H1 (cell line): ENCODE results near the gene USP49. TPM values are rescaled to one million over a fixed set of nuclear protein-coding genes. Genes with fewer than 3 reads are reported as not detected.
A peak's percentile ranks its signal among the peaks of the same experiment; 100 is the strongest.

Source experiments
- CTCF ChIA-PET: fragments of 300-600 bp; sonication (Branson Sonifier 250); formaldehyde crosslinking; loops from one replicate; lab custom pipeline; 2021; ENCODE audit not compliant: partially characterized antibody; lab: Charles Lee
- POLR2A ChIA-PET: fragments of 300-600 bp; sonication (Branson Sonifier 250); formaldehyde crosslinking; loops from one replicate; lab custom pipeline; 2021; ENCODE audit warnings: inconsistent platforms; ENCODE audit not compliant: partially characterized antibody; lab: Charles Lee
- DNase-seq, 2 experiments: peaks; one replicate each; pipeline versions ENCODE4 v3.0.0 to v3.0.0-alpha.2; 2010 to 2022; ENCODE audit warnings: low spot score in 2 of 2, low read depth in 1 of 2, mixed read lengths in 1 of 2
- FAIRE-seq: peaks from 2 replicates; lab custom pipeline; 2011; peaks lifted over from hg19 to GRCh38; lab: Jason Lieb, UNC
- H2AFZ ChIP-seq: 2 replicates; pipeline ENCODE4 v1.8.1; 2012; ENCODE audit warnings: low read length, inconsistent platforms
- H2AK5ac ChIP-seq: 2 replicates; pipeline ENCODE4 v1.6.1; 2013; ENCODE audit warnings: low read depth, low read length
- H2BK120ac ChIP-seq: replicated peaks from 2 replicates; pipeline ENCODE3; 2013; ENCODE audit warnings: low read depth, low read length, inconsistent platforms
- H2BK12ac ChIP-seq: 2 replicates; pipeline ENCODE4 v1.6.1; 2013; ENCODE audit warnings: low read depth, low read length
- H2BK15ac ChIP-seq: 2 replicates; pipeline ENCODE4 v1.6.1; 2013; ENCODE audit warnings: low read length
- H2BK20ac ChIP-seq: 2 replicates; pipeline ENCODE4 v1.6.1; 2013; ENCODE audit warnings: low read length
- H2BK5ac ChIP-seq: 2 replicates; pipeline ENCODE4 v1.6.1; 2013; ENCODE audit warnings: low read depth, low read length
- H3K14ac ChIP-seq: 2 replicates; pipeline ENCODE4 v1.6.1; 2013; ENCODE audit warnings: inconsistent platforms; ENCODE audit not compliant: insufficient read length
- H3K18ac ChIP-seq: 2 replicates; pipeline ENCODE4 v1.6.1; 2013; ENCODE audit warnings: low read length; ENCODE audit errors: extremely low read depth
- H3K23ac ChIP-seq: 2 replicates; pipeline ENCODE4 v1.6.1; 2013; ENCODE audit warnings: inconsistent platforms; ENCODE audit not compliant: insufficient read length
- H3K23me2 ChIP-seq: 2 replicates; pipeline ENCODE4 v1.6.1; 2013; ENCODE audit warnings: low read depth, low read length
- H3K27ac ChIP-seq: 2 replicates; pipeline ENCODE4 v1.6.1; 2011; ENCODE audit warnings: low read depth, low read length, inconsistent platforms
- H3K27me3 ChIP-seq, 4 experiments: replicated peaks in 1 of 4; 1 replicate in 1 of 4; 2 replicates in 3 of 4; pipeline versions ENCODE4 v1.6.1 to v1.8.1; 2011 to 2013; ENCODE audit warnings: low read length in 3 of 4, mild to moderate bottlenecking in 3 of 4, inconsistent platforms in 2 of 4, mixed read lengths in 2 of 4, moderate library complexity in 1 of 4; ENCODE audit not compliant: control insufficient read depth in 3 of 4, insufficient read depth in 3 of 4; ENCODE audit errors: extremely low read depth in 1 of 4
- H3K36me3 ChIP-seq, 4 experiments: 2 replicates each; pipeline versions ENCODE4 v1.6.1 to v1.8.1; 2011 to 2013; ENCODE audit warnings: mild to moderate bottlenecking in 4 of 4, low read length in 3 of 4, moderate library complexity in 2 of 4, control low read depth in 1 of 4, inconsistent platforms in 1 of 4; ENCODE audit not compliant: insufficient read depth in 4 of 4, control insufficient read depth in 2 of 4
- H3K4ac ChIP-seq: replicated peaks from 2 replicates; pipeline ENCODE3; 2013; ENCODE audit warnings: low read length, low read depth, mixed read lengths, inconsistent platforms; ENCODE audit not compliant: insufficient read length
- H3K4me1 ChIP-seq, 4 experiments: replicated peaks in 1 of 4; 1 replicate in 1 of 4; 2 replicates in 3 of 4; pipeline versions ENCODE4 v1.6.1 to v1.8.1; 2011 to 2013; ENCODE audit warnings: low read length in 3 of 4, inconsistent platforms in 2 of 4, mixed read lengths in 1 of 4; ENCODE audit not compliant: insufficient read depth in 4 of 4, control insufficient read depth in 3 of 4
- H3K4me2 ChIP-seq, 2 experiments: 2 replicates each; pipeline versions ENCODE4 v1.6.1 to v1.8.1; 2011 to 2013; ENCODE audit warnings: low read depth in 2 of 2, low read length in 2 of 2, control low read depth in 1 of 2, inconsistent platforms in 1 of 2, mild to moderate bottlenecking in 1 of 2; ENCODE audit not compliant: insufficient read depth in 1 of 2
- H3K4me3 ChIP-seq, 4 experiments: fragments of 200-600, 300-600 bp in 1 of 4; sonication (generic), shearing (Covaris generic), sonication (Bioruptor Twin) in 1 of 4; 2 replicates each; pipeline versions ENCODE4 v1.5.1 to v1.8.1; 2011 to 2016; ENCODE audit warnings: low read length in 4 of 4, low read depth in 3 of 4, control low read depth in 2 of 4, inconsistent platforms in 2 of 4, mild to moderate bottlenecking in 2 of 4, mixed read lengths in 1 of 4, moderate library complexity in 1 of 4; ENCODE audit not compliant: insufficient read depth in 2 of 4; ENCODE audit errors: extremely low read depth in 1 of 4
- H3K56ac ChIP-seq: replicated peaks from 2 replicates; pipeline ENCODE3; 2013; ENCODE audit warnings: low read depth, mild to moderate bottlenecking, mixed read lengths, low read length, inconsistent platforms; ENCODE audit not compliant: insufficient read length
- H3K79me1 ChIP-seq: 2 replicates; pipeline ENCODE4 v1.6.1; 2013; ENCODE audit warnings: low read depth, low read length, control low read depth
- H3K79me2 ChIP-seq, 2 experiments: 2 replicates each; pipeline versions ENCODE4 v1.6.1 to v1.8.1; 2012 to 2013; ENCODE audit warnings: low read length in 2 of 2, mild to moderate bottlenecking in 2 of 2, inconsistent platforms in 1 of 2; ENCODE audit not compliant: insufficient read depth in 2 of 2, control insufficient read depth in 1 of 2
- H3K9ac ChIP-seq, 4 experiments: replicated peaks in 1 of 4; 1 replicate in 1 of 4; 2 replicates in 3 of 4; pipeline versions ENCODE4 v1.6.1 to v1.8.1; 2011 to 2013; ENCODE audit warnings: low read depth in 3 of 4, low read length in 3 of 4, control low read depth in 2 of 4, mild to moderate bottlenecking in 2 of 4, moderate library complexity in 2 of 4, inconsistent platforms in 1 of 4; ENCODE audit errors: extremely low read depth in 1 of 4
- H3K9me3 ChIP-seq, 2 experiments: 2 replicates each; pipeline versions ENCODE4 v1.6.1 to v1.8.1; 2012 to 2013; ENCODE audit warnings: mild to moderate bottlenecking in 2 of 2, moderate library complexity in 2 of 2, control low read depth in 1 of 2, inconsistent platforms in 1 of 2, low read depth in 1 of 2, low read length in 1 of 2, mixed read lengths in 1 of 2; ENCODE audit not compliant: insufficient read depth in 2 of 2
- H4K20me1 ChIP-seq, 2 experiments: replicated peaks in 1 of 2; 2 replicates each; pipeline versions ENCODE3 to v1.8.1; 2011 to 2013; ENCODE audit warnings: inconsistent platforms in 2 of 2, low read length in 2 of 2, mild to moderate bottlenecking in 1 of 2; ENCODE audit not compliant: insufficient read depth in 2 of 2, control insufficient read depth in 1 of 2
- H4K5ac ChIP-seq: 2 replicates; pipeline ENCODE4 v1.6.1; 2013; ENCODE audit warnings: low read length, low read depth, mixed read lengths, inconsistent platforms; ENCODE audit not compliant: insufficient read length
- H4K8ac ChIP-seq: 2 replicates; pipeline ENCODE4 v1.8.0; 2013; ENCODE audit warnings: mild to moderate bottlenecking, moderate library complexity, low read length, inconsistent platforms; ENCODE audit not compliant: insufficient read depth; ENCODE audit errors: extremely low read depth
- H4K91ac ChIP-seq: replicated peaks from 2 replicates; pipeline ENCODE3; 2013; ENCODE audit warnings: low read length, mixed read lengths, inconsistent platforms; ENCODE audit not compliant: insufficient read length
- ASH2L ChIP-seq: fragments of 200-600, 300-600 bp; sonication (generic); IDR thresholded peaks from one replicate; pipeline ENCODE4 v1.7.1; 2017; ENCODE audit warnings: low read length
- BRCA1 ChIP-seq: IDR thresholded peaks from 2 replicates; pipeline ENCODE4 v1.6.1; 2012; ENCODE audit warnings: low read depth, low read length, improper control_type of control experiment
- CEBPB ChIP-seq: IDR thresholded peaks from 2 replicates; pipeline ENCODE4 v1.6.1; 2012; ENCODE audit warnings: low read depth, low read length
- CTCF ChIP-seq, 3 experiments: IDR thresholded peaks; 1 replicate in 2 of 3; 2 replicates in 1 of 3; pipeline versions ENCODE4 v1.5.1 to v1.6.1; 2011; ENCODE audit warnings: low read length in 3 of 3, mild to moderate bottlenecking in 3 of 3, inconsistent platforms in 2 of 3, low read depth in 1 of 3, moderate library complexity in 1 of 3; ENCODE audit not compliant: insufficient read depth in 1 of 3; ENCODE audit errors: control extremely low read depth in 1 of 3
- NANOG ChIP-seq: IDR thresholded peaks from 2 replicates; pipeline ENCODE4 v1.6.1; 2011; ENCODE audit warnings: low read length, low read depth, mild to moderate bottlenecking, inconsistent platforms; ENCODE audit not compliant: insufficient read depth, poor library complexity, severe bottlenecking
- PHF8 ChIP-seq: fragments of 200-600 bp; sonication (generic); conservative IDR thresholded peaks from 2 replicates; pipeline ENCODE4 v1.7.1; 2012; ENCODE audit warnings: low read depth, mild to moderate bottlenecking, inconsistent platforms, low read length, moderate library complexity
- POLR2AphosphoS5 ChIP-seq: IDR thresholded peaks from 2 replicates; pipeline ENCODE4 v1.6.1; 2011; ENCODE audit warnings: low read depth, low read length
- RFX5 ChIP-seq: IDR thresholded peaks from 2 replicates; pipeline ENCODE4 v1.6.1; 2011; ENCODE audit warnings: low read depth, low read length, improper control_type of control experiment, borderline replicate concordance
- RXRA ChIP-seq: IDR thresholded peaks from 2 replicates; pipeline ENCODE4 v1.6.1; 2011; ENCODE audit warnings: low read depth, mild to moderate bottlenecking, low read length, moderate library complexity; ENCODE audit not compliant: insufficient read depth
- SIRT6 ChIP-seq: IDR thresholded peaks from one replicate; pipeline ENCODE4 v1.7.1; 2012; ENCODE audit warnings: low read length, inconsistent platforms
- TAF7 ChIP-seq: optimal IDR thresholded peaks from 2 replicates; pipeline ENCODE3; 2011; ENCODE audit warnings: low read depth, mild to moderate bottlenecking, inconsistent platforms, low read length, moderate library complexity, borderline replicate concordance
- TBP ChIP-seq: IDR thresholded peaks from 2 replicates; pipeline ENCODE4 v1.6.1; 2011; ENCODE audit warnings: low read depth, low read length, improper control_type of control experiment
- TCF12 ChIP-seq: IDR thresholded peaks from 2 replicates; pipeline ENCODE4 v1.6.1; 2011; ENCODE audit warnings: low read depth, mild to moderate bottlenecking, low read length
- WGBS, 2 experiments: shearing (Covaris generic) in 1 of 2; methylation state at CpG; one replicate each; pipeline versions ENCODE4 v1.1.6 to v1.1.7; 2013 to 2015; ENCODE audit warnings: low lambda C conversion rate in 2 of 2, mixed read lengths in 2 of 2, inconsistent platforms in 1 of 2, low coverage in 1 of 2, missing lambda C conversion rate in 1 of 2; ENCODE audit not compliant: insufficient replicate concordance in 2 of 2, insufficient coverage in 1 of 2, insufficient read length in 1 of 2; ENCODE audit errors: extremely low coverage in 1 of 2, missing lambda C conversion rate in 1 of 2; 5-methylcytosine and 5-hydroxymethylcytosine counted together
- polyA plus RNA-seq, 7 experiments: library from polyadenylated mRNA; depleted of rRNA in 3 of 7; stranded (reverse) in 5 of 7; unstranded in 2 of 7; fragments of >200 nt in 5 of 7; fragments of 200-250 nt in 2 of 7; gene quantifications; 1 replicate in 5 of 7; 2 replicates in 1 of 7; 4 replicates in 1 of 7; pipeline versions ENCODE4 v1.2.1 to v1.2.3, GENCODE V29; 2011 to 2013; ENCODE audit warnings: missing spikeins in 2 of 7, mixed read lengths in 2 of 7
- total RNA-seq: library from RNA; stranded (reverse); fragmentation: NEBNext Ultra II Directional; extraction: Animal tissue kit (Norgen Biotek cat#: 25700); gene quantifications from 2 replicates; pipeline ENCODE4 v1.2.1, GENCODE V29; 2021

Gene USP49
- total and polyA plus RNA-seq, 2 of the 8 experiments (the other 6 are each of a cell fraction or from before 2014, with no cell fraction given): 6.9 to 24.4 TPM

GRCh38 chr6:41763470-41763869, 131.7 kb downstream of the USP49 start:
- Histone ChIP-seq H4K5ac (no peak overlapping the region), H2AK5ac (0 out of 2 replicates have a peak overlapping the region, but pooled peaks have one; percentile 13), H3K79me1 (no peaks in the 10 kb centered on the region), H4K8ac (no peak overlapping the region), H4K91ac (no peak overlapping the region), H3K27me3 (no peaks in the 10 kb centered on the region; a peak in 1 of 7 replicates), H3K14ac (no peak overlapping the region), H2BK15ac (no peak overlapping the region), H3K23ac (no peak overlapping the region), H2AFZ (no peak overlapping the region), H3K56ac (no peak overlapping the region), H2BK12ac (no peak overlapping the region), H3K18ac (no peak overlapping the region), H3K23me2 (no peaks in the 10 kb centered on the region), H2BK20ac (no peak overlapping the region; the same call in 1 of the 2 replicates), H3K9me3 (no peaks in the 10 kb centered on the region), H3K27ac (no peak overlapping the region), H2BK5ac (no peak overlapping the region), H3K9ac (no peak overlapping the region), H3K79me2 (no peaks in the 10 kb centered on the region), H3K36me3 (no peaks in the 10 kb centered on the region), H4K20me1 (no peaks in the 10 kb centered on the region), H3K4me3 (no peak overlapping the region), H3K4me2 (no peak overlapping the region), H3K4ac (no peak overlapping the region), H2BK120ac (no peak overlapping the region), H3K4me1 (no peaks in the 10 kb centered on the region; a peak in 1 of 7 replicates)
- ChIA-PET POLR2A (no interaction called here), CTCF (interaction anchor here (0.7 to 5.2 kb wide), 2 partner anchors 12 to 24 kb away, joined by 3 to 37 read pairs; partner anchors contain the start of gene TOMM6)
- WGBS, 2 experiments: 75% methylated on average over 2 of the region's 2 CpGs; no CpG with 5 or more reads in 1 of the 2 experiments
- DNase-seq: no peak
- FAIRE-seq: no peak
- no peak for TF ChIP-seq PHF8
- TF ChIP-seq CEBPB: no peak
- no peak for TF ChIP-seq ASH2L
- no peak for TF ChIP-seq RXRA
- no peak for TF ChIP-seq TAF7
- no peak for TF ChIP-seq SIRT6
- no peak for TF ChIP-seq BRCA1
- no peak for TF ChIP-seq RFX5
- no peak for TF ChIP-seq TBP
- no peak for TF ChIP-seq NANOG
- TF ChIP-seq TCF12: no peak
- no peak for TF ChIP-seq CTCF (IDR thresholded peaks at IDR 0.05; ENCODE audit: control extremely low read depth in 1 of 3, insufficient read depth in 1 of 3, low read depth in 1 of 3, low read length in 3 of 3)
- TF ChIP-seq POLR2AphosphoS5: no peak
